ENCODE results near the gene GOT2.

DNA sequence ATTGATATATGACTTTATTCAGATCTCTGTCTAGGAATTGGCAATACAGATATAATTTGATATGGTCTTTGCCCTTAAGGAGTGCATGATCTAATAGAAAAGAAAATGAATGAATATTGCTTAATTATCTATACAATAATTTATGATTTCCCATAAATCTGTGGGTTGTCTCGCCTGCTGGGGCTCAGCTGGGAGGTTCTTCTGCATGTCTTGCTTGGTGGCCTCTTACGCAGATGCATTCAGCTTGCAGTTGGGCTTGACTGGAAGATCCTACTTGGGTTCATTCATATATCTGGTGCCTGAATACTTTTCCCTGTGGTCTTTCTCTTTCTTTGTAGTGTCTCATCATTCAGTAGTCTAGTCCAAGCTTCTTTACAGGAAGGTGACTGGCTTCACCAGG is 34.0 kb upstream of the GOT2 start:
- TF ChIP-seq, protein P1, sequence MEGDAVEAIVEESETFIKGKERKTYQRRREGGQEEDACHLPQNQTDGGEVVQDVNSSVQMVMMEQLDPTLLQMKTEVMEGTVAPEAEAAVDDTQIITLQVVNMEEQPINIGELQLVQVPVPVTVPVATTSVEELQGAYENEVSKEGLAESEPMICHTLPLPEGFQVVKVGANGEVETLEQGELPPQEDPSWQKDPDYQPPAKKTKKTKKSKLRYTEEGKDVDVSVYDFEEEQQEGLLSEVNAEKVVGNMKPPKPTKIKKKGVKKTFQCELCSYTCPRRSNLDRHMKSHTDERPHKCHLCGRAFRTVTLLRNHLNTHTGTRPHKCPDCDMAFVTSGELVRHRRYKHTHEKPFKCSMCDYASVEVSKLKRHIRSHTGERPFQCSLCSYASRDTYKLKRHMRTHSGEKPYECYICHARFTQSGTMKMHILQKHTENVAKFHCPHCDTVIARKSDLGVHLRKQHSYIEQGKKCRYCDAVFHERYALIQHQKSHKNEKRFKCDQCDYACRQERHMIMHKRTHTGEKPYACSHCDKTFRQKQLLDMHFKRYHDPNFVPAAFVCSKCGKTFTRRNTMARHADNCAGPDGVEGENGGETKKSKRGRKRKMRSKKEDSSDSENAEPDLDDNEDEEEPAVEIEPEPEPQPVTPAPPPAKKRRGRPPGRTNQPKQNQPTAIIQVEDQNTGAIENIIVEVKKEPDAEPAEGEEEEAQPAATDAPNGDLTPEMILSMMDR (IDR thresholded peaks at IDR 0.05; ENCODE audit: extremely low read depth in 1 of 2, insufficient read depth in 1 of 2, low read depth in 1 of 2, low read length in 2 of 2): no peak
- no peak for TF ChIP-seq POLR2A (IDR thresholded peaks at IDR 0.05; ENCODE audit: low read depth, low read length)

All from endothelial cell of umbilical vein (primary cell).